Cortex of kidney (tissue), 1 donor: Measurements from ENCODE around the gene NF2.

Experiments used
- DNase-seq: peaks from one replicate; lab custom pipeline; 2025; lab: John Stamatoyannopoulos, UW

NF2 gene

DNA sequence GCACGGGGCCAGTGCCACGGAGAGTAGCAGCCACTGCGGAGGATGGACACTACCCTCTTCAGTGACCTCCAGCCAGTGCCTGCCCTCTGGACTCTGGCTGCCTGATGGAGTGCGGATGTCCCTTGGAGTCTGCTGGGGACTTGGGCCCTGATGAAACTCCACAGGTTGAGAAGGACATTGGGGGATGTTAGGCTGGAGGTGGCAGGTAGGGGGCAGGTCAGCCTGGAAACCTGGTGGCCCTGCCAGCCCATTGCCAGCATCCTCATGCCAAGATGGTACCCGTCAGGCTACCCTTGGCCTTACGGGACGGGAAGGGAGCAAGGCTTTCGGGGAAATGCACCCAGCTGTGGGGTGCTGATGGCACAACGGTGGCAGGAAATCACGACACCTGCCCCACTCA, 120.3 kb downstream of the NF2 start:
- no peak for DNase-seq

DNA sequence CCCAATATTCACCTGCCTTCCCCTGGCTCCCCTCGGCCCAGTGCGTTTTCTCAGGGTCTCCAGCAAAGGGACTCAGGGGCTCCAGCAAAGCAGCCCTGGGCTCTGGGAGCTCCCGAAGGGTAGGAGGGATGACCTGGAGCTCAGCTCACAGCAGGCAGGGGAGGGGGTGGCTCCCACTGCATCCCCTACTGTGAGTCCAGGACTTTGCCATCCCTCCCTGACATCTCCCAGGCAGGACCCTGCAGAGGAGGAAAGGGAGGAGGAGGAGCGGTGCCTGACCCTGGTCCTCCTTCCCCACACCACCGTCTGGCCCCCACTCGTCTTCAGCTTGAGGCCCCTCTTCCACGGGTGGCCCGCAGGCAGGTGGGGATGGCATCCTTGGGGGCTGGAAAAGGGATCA, 121.4 kb downstream of the NF2 start:
- DNase-seq = no peak

DNA sequence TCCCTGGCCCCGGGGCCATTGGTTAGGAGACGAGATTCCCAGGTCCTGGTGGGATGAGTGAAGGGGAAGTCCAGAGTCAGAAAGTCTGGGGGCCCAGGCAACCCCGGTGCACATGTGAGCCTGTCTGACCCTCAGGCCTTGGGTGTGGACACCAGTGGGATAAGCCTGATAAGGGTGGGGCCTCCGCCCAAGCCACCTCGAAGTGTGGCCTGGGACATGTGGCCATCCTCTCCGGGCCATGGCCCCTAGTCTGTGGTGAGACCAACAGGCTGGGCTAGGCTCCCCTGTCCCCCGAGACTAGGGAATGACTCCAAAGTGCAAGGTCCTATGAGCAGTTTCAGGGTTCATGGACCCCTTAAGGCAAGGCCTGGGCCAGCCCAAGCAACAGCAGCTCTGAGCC, 122.7 kb downstream of the NF2 start:
- DNase-seq = no peak

DNA sequence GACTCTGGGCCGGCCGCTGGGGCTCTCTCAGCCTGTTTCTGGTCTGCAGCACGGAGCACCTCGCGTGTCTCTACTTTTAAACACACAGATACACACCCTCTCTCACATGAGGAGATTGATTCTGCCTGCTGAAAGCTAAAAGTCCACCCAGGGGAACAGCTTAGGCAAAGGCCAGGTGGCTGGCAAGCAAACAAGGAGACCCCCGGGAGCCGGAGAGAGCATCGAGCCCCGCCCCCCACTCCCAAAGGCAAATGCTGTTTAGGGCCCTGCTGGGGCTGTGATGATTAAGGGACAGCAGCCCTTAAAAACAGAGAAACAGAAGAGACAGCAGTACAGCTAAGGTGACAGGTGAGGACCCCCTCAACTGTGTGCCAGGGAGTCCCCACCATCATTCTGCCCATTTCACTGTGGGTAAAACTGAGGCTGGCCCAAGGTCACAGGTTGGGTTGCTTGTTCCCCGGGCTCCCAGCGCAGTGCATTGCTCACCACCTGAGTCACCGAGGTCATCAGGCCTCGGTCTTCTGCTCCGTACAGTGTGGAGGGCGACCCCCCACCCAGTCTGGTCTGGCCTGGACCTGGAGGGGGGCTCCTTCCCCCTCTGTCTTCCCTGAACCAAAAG, 123.2 kb downstream of the NF2 start:
- DNase-seq = no peak

DNA sequence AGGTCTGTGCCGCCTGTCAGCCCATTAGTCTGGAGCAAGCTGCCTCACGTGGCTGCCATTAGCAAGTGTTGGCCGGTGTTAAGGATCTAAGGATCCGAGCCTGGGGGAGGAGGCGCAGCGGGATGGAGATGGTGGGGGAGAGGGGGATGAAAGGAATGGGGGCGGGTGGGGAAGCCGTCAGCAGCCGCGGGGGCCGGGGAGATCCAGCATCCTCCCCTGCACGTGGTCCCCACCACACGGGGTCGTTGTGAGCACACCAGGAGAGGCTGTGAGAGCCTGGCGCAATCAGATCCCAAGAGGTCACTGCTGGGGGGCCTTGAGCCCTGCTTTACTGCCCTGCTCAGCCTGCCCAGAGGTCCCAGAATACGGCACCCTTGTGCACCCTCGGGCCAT, 123.7 kb downstream of the NF2 start:
- no peak for DNase-seq

DNA sequence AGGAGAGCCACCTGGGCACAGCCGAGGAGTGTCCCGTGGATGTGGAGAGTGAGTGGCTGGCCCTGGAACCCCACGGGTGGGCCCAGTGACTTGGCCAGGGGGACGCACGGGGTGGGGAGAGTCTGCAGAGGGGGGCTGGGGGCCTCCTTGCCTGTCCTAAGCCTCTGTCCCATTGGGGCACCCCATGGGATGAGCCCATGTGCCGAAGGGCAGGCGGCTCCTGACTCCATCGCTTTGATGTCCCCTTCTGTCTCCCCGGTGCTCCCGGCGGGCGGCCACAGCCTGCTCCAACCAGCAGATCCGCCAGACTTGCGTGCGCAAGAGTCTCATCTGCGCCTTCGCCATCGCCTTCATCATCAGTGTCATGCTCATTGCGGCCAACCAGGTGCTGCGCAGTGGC, 125.7 kb downstream of the NF2 start:
- no peak for DNase-seq

DNA sequence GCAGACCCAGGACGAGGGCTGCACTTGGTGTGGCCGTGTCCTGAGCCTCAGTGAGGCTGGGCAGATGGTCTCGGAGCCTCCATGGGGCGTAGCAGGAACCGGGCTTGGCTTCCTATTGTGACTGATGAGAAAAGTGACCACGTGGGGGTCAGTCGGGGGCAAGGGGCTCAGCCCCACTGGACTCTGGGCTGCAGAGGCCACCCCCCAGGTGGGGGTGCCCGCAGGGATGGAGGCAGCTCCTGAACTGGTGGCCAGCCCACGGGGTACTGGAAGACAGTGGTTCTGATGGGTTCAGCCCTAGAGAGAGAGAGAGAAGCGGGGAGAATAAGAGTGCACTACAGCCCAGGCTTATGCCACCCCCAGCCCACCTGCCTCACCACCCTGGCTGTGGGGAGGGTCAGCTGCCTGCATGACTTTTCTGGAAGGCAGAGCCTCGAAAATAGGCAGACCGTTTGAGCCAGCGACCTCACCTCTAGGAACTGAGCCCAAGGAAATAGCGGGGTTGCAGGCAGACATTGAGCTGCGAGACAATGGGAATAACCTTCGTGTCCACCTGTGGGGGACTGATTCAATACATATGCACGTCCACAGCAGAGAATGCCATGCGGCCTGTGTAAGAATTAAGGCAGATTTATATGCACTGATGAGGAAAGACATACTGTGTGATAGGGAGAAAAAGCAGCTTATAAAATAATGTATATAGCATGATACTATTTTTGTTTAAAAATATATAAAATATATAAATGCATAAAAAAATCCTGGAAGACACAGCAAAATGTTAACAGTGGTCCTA, 127.8 kb downstream of the NF2 start:
- DNase-seq = no peak

DNA sequence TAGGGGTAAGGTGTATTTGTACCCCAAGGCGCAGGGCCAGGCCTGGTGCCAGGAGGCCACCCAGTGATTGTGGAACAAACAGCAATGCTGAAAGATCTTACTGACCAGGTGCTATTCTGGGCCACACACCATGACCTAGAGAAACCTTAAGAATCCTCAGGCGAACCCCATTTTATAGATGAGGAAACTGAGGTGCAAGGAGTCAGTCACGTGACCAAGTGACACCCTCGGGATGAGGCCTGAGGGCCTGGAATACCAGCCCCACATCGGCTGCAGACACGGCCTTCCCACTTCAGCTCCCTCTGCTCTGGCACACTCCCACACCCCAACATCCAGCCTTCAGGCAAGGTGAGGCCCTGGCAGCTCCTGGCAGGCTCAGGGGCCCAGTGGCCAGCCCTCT, 129.4 kb downstream of the NF2 start:
- no peak for DNase-seq

DNA sequence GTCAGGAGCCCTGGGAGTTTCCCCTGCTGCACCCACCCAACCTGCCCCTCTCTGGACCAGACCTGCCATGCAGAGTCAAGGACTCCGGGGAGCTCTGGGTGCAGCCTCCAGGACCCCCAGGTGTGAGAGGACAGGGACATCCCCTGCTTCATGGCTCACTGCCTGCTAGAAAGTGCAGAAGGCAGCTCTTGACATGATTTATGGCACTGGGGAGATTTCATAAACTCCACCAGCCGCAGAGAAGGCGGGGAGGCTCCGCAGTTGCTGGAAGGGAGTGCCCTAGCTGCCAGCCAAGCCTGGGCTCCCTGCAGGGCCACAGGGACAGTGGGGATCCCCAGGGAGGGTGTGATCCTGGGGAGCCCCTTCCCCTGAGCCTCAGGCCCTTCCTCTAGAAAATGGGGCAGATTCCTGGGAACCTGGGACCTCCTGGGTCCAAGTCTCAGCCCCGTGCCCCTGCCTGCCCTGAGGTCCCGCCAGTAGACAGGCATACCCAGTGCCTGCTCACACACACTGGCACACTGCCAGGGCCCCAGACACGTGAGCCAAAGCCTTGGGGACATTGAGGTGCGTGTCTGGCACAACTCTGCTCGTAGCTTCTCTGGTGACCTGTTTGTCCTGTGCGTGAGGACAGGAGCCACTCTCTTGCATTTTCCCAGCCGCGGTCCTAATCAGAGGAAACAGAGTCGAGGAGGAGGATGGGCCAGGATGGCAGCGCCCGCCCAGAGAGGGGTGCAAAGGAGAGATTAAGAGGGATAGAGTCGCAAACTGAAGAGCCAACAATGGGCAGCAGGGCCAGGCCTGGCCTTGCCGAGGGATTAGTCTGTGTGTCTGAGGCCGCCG, 130.1 kb downstream of the NF2 start:
- no peak for DNase-seq

DNA sequence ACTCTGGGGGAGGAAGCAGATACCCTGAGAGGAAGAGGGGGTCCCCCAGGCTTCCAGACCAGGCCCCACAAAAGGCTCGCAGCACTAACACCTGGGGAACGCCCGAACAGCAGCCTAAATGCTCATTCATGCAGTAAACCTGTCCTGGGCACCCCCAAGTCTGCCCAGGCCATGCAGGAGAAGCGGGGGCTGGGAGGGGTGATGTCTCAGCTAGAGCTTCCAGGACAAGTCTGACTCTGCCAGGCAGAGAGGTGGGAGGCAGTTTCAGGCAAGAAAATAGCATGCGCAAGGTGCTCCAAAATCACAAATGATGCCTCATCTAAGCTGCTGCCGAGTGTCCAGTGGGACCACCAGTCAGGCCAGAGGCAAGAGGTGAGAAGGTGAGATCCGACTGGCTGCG, 131.0 kb downstream of the NF2 start:
- DNase-seq = no peak

DNA sequence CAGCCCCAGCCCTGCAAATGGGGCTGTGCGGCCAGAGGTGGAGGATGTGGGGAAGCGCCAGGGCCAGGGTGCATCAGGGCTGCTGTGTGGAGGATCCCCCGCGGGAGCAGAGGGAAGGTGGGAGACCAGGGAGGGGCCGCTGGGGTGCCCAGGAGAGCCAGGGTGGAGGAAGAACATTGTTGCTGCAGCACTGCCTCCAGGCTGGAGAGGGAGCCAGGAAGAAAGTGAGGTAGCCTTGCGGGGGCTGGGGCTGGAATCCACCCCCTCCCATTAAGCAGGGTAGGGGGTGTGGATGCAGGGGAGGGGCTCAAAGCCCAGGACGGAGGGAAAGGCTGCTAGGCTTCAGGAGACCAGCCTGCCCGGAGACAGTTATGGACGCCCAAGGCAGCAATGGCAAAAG, 131.4 kb downstream of the NF2 start:
- no peak for DNase-seq

DNA sequence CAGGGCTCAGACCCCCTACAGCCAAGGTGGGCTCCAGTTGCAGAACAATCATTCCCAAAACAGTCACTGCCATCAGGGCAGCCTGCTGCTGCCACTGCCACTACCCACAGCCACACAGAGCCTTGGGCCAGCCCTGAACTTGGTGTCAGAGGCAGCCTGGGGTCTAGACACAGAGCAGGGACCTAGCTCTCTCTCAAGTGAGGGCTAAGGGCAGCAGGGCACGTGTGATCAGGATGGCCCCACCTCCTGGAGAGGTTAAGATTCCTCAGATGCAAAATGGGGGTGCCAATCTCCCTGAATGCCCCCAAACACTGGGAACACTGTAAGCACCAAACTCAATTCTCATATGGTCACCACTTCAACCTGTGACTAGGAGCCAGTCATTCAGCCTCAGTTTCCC, 132.0 kb downstream of the NF2 start:
- no peak for DNase-seq

DNA sequence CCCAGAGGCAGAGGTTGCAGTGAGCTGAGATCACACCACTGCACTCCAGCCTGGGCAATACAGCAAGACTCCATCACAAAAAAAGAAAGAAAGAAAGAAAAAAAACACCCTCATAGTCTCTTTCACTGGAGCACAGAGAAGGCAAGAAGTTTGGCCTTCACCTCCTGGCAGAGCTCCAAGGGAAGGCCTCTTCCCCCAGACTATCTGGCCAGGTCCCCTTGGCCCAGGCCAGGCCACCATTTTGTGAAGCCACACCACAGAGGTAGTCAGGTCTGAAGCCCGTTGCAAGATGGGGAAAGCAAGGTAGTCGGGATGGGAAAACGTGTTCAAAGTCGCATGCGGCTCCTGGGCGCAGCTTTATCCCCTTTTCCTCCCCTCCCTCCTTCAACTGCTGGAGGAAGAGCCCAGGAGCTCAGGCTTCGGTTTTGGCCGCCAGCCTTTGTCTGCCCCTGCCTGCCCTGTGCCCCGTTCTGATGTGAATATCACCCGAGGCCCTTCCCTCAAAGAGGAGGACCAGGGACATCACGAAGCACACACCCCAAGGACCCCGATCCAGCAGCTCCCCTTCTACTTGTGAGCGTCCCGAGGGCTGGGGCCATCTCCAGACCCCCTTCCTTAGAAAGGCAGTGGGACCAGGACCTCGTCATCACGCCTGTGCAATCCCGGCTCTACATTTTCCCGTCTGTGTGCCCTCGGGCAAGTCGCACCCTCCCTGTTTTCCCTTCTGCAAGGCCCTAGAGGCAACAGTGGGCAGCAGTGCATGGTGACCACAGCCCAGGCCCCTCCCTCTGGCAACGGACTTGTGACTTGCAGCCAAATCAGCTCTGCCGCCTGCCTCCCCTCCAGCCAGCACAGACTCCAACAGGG, 134.1 kb downstream of the NF2 start:
- no peak for DNase-seq

DNA sequence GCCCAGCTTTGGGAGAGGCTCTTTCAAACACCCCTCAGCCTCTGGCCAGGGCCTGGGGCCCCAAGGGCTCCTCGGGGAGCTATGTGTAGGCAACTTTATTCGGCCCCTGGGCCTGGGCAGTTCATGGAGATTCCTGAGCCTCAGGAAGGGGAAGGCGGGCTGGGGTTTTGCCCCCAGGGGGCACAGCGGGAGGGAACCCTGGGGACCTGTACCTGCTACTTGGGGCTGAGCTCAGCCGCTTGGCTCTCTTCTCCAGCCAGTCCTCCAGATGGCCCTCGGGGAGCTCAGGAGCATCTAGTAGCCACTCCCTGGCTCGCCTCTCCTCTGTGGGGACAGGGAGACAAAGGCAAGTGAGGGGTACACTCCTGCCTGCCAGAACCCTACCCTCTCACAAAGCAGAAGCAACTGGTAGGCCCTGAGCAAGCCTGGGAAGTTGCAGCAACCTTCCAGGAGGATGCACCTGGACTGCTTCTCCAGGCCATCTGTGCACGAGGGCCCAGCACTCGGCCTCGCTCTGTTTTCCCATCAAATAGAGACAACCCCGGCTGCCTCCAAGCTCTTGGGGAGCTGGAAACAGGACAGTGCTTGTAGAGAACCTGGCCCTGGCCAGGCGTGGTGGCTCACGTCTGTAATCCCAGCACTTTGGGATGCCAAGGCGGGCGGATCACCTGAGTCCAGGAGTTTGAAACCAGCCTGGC, 134.8 kb downstream of the NF2 start:
- no peak for DNase-seq

DNA sequence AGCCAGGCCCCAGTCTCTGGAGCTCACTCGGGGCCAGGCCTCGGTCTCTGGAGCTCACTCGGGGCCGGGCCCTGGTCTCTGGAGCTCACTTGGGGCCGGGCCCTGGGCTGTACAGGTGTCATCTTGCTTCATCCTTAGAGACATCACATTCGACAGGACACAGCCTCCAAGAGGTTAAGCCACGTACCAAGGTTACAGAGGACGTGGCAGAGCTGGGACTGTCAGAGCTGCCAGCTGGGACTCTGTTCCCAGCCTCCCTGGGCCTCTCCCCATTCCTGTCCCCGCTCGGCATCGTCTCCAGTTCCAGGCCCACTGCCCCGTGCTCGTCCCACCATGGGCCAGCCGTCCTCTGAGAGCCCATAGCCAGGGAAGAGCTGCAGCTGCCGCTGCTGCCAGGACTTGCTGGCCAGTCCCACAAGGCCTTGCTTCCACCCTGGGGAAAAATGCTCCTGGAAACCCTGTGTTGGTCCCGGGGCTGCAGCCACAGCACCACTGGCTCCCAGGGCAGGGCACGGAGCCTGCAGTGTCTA, 136.0 kb downstream of the NF2 start:
- DNase-seq = no peak

DNA sequence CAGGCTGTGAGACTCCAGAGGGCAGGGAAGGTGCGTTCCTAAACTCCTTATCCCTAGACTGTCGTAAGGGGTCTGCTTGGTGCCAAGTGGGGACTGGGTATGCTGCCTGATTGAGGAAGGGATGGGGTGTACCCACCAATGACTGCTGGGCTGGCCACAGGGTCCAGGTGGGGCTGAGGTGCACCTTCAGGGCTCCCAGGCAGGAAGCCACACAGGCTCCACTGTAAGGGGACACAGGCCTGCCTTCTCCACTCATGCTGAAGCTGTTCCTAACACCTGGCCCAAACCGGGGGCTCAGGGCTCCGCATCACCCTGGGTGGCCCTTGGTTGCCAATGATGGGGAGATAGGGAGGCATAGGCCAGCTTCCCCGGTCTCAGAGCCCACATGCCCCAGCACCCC, 136.8 kb downstream of the NF2 start:
- no peak for DNase-seq

DNA sequence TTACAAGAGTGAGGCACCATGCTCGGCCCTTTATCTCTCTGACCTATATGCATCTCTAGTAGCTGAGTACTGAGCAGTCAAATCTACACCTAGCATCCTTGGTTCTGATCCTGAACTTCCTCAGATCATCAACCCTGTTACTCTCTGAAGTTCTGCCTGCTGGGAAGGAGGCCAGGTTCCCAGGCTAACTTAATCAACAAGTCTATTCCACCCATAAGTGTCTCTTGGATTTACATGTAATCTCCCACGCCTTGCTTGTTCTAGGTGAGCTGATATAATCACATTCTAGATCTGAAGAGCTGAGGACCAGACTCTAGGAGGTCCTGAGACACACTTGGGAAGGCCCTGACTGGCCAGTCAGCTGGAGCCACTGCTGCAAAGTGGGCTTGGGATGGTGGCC, 138.5 kb downstream of the NF2 start:
- no peak for DNase-seq

DNA sequence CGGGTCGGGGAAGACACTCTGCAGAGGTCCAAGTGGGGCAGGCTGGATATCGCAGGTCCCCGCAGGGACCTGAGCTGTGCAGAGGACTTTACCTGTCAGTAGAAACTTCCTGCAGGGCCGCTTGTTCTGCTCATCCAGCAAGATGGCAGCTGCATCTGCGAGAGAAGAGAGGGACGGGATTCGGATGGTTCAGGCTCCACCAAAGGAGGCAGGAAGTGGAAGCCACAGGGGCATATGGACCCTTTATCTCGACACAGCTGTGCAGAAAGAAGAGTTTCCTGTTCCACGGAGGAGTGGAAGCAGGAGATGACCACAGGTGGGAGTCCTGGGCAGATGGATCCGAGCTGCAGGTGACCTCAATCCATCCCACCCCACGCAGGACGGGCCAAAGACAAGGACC, 138.9 kb downstream of the NF2 start:
- no peak for DNase-seq

DNA sequence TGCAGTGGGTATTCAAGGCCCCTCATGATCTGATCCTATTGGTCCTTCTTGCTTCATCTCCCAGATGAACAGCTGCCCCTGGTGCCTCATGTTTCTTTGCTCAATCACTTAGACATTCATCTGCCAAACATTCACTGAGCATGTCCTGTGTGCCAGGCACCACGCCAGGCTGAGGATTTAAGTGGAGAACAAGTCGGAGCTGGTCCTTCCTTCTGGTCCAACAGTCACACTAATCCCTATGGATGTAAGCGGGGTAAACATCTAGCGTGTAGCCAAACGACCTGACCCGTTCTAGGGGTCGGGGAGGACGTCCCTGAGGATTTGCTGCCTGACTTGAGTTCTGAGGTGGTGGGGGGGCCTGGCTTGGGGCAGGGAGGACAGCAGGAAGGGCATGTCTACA, 141.5 kb downstream of the NF2 start:
- DNase-seq = no peak

DNA sequence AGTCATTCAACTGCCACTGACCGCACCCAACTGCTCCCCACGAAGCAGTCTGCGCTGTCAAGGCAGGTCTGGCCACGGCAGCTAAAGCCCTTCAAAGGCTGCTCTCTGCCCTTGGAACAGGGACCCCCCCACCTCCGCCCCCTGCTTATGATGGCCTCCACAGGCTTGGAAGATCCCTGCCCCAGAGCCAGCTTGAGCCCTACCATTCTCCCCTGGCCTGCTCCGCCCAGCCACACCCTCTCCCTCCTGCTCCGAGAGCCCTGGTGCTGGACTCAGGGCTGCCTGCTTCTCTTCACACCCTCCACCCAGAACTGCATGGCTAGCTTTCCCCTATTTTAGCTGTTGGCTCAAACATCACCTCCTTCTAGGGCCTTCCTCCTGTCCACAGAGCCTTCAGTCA, 144.4 kb downstream of the NF2 start:
- no peak for DNase-seq
